SH-SY5Y (cell line): ENCODE results near the gene SLC7A4.

Source experiments
- GATA2 ChIP-seq: IDR thresholded peaks from 2 replicates; pipeline ENCODE4 v1.6.1; 2011; ENCODE audit warnings: mild to moderate bottlenecking, low read depth, low read length
- GATA3 ChIP-seq: IDR thresholded peaks from 2 replicates; pipeline ENCODE4 v1.6.1; 2011; ENCODE audit warnings: low read depth, mild to moderate bottlenecking, low read length, moderate library complexity

Gene SLC7A4

DNA sequence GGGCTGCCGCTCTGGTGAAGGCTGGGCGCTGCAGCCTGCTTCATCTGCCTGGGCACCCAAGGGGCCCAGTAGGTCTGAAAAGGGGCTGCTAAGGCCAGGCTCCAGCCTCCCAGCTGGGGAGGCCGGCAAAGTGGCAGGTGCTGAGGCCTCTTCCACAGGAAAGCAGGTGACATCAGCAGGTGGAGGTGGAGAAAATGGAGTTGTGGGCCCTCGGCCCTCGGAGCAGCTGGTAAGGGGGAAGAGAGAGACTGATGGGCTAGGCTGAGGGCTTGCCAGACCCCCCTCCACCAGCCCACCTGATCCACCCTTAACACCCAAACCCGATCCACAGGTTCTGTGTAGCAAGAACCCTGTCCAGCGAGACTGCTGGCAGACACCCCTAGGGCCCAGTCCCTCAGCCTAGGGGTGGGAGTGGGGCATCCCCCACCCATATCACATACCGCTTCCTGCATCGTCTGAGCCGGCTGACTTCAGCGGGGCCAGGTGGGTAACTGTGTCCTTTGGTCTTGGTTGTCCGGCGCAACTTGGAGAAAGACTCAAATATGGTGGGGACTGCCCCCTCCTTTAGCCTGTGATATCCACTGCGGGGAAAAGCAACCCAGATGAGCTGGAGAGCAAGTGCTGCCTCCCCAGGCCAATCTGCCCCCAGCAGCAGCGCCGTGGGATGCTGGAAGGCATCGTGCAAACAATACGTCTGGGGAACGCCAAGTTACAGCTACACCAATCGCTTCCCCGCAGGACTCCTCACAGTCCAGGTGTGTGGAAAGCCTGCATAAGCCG is 32.0 kb downstream of the SLC7A4 start:
- TF ChIP-seq GATA2 (no peak), GATA3 (no peak)

DNA sequence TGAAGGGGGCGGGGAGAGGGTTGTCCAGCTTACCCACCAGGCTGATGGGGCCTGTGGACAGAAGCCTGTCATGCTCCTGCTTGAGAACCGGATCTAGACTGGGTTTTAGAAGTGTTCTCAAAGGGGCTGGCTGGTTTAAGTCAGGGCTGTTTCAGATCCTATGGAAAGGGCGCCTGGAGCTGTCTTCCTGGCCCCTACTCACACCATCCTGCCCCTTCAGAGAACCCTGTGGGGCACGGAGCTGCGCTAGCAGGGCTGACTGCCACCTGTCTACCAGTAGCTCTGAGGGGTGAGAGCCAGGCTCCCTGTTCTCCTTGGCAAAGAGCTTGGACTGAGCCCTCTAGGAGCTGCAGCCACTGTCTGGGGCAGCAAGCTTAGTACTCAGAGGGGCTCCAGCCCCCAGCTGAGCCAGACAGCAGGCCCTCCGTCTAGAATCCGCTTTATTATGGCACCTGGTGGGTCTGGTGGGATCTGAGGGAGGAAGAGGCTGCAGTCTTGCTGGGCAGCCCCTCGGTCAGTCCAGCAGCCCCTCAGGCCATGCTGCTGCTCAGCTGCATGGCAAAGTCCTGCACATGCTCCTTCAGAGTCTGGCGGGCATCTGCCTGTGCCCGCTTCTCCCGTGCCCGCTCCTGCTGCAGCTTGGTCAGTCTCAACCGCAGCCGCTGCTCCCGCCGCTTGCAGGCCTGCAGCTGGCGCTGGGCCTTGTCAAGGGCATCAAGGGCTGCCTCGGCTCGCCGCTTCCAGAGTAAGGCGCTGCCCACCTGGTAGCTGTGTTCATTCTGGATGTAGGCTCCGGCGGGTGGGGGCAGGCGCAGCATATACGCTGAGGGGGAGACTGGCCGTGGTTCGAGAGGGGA is 32.8 kb downstream of the SLC7A4 start:
- TF ChIP-seq GATA2: no peak
- no peak for TF ChIP-seq GATA3

GRCh38 chr22:20998411-20999336 is 33.7 kb downstream of the SLC7A4 start:
- TF ChIP-seq GATA3: no peak
- TF ChIP-seq GATA2: no peak

- TF ChIP-seq GATA2: no peak
- TF ChIP-seq GATA3: no peak
Measured at GRCh38 chr22:20997536-20998257, 34.7 kb downstream of the SLC7A4 start.

GRCh38 chr22:20996598-20997535 is 35.5 kb downstream of the SLC7A4 start:
- no peak for TF ChIP-seq GATA2
- no peak for TF ChIP-seq GATA3

GRCh38 chr22:20996031-20996410 is 36.3 kb downstream of the SLC7A4 start:
- no peak for TF ChIP-seq GATA3
- TF ChIP-seq GATA2: no peak

DNA sequence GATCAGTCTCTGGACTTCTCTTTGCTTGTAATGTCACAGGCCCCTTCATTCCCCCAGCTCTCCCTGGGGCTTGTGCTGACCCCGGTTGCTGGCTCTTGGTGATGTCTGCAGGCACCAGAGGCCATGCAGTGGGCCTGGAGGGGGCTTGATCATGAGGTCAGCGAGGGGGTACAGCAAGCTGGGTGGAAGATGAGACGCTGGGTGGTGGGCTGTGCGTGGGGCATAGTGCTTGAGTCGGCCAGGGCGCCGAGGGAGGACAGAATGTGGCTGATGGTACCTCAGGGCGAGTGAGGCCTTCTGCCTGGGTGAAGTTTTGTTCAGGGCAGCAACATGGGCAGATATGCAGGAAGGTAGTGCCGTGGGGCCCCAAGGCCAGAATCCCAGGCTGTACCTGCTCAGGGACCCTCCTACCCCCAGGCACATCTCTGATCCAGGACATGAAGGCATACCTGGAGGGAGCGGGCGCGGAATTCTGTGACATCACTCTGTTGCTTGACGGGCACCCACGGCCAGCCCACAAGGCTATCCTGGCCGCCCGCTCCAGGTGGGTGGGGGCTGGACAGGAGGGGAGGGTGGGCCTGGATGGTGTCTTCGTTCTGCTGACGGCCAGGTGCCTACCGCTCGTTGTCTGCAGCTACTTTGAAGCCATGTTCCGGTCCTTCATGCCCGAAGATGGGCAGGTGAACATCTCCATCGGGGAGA is 36.9 kb downstream of the SLC7A4 start:
- TF ChIP-seq GATA3: no peak
- TF ChIP-seq GATA2: no peak

GRCh38 chr22:20994902-20995241 is 37.5 kb downstream of the SLC7A4 start:
- TF ChIP-seq GATA3 (no peak), GATA2 (no peak)

DNA sequence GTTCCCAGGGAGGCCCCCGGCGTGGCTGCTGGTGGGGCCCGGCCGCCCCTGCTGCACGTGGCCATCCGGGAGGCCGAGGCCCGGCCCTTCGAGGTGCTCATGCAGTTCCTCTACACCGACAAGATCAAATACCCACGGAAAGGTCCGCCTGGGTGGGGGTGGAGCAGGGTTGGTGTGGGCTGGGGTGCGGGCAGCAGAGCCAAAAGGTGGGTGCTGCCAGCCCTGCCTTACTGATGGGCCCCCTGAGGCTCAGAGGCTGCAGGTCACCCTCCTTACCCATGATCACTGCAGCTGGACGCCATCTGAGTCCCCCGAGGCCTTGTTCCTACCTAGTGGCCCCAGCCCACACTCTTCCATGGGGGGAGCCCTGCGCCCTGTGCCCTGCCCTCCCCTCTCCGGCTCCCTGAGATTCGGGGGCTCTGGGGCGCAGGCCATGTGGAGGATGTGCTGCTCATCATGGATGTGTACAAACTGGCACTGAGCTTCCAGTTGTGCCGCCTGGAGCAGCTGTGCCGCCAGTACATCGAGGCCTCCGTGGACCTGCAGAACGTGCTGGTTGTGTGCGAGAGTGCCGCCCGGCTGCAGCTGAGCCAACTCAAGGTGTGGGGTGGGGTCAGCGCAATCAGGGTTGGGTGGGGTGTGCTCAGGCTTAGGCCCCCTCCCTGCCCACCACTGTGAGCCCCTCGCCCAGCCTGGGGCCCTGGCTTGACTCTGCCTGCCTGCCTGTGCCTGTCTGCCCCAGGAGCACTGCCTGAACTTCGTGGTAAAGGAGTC is 38.0 kb downstream of the SLC7A4 start:
- TF ChIP-seq GATA3 (no peak), GATA2 (no peak)

DNA sequence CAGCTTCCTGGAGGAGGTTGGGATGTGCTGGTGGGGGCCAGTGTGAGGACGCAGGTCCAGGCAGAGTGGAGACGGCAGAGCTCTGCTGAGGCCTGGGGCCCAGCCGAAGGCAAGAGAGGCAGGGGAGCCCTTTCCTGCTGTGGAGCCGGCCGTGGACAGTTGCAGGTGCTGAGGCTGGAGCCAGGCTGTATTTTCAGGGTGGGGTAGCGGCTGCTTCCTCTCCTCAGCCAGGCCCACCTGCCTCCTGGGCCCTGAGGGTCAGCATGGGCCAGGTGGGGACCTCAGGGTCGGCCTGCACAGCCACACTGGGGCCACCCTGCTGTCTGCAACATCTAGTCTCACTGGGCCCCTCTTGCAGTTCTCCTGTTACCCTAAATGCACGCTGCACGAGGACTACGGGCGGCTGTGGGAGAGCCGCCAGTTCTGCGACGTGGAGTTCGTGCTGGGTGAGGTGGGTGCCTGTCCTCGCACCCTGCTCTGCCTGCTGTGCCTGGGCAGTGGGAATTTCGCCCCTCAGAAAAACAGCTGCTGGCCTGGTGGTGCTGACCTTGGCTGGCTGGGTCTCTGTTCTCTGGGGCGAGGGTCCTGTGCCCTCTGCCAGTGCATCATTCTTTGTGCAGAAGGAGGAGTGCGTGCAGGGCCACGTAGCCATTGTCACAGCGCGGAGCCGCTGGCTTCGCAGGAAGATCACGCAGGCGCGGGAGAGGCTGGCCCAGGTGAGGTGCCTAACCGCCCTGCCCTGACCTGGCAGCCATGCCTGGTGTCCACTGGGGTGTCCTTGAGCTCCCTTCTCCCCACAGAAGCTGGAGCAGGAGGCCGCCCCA is 38.8 kb downstream of the SLC7A4 start:
- no peak for TF ChIP-seq GATA3
- no peak for TF ChIP-seq GATA2
